ENCODE results near the gene SETD2. TPM values are rescaled to one million over a fixed set of nuclear protein-coding genes. Genes with fewer than 3 reads are reported as not detected.

The SETD2 gene
- total and polyA plus RNA-seq, 9 of the 15 experiments (the other 6 are each of a cell fraction or from before 2014, with no cell fraction given): 8.2 to 44.0 (median 33.6) TPM

- Histone ChIP-seq H3K4me1 (replicated peaks in 1 of 2; ENCODE audit: control insufficient read depth in 2 of 2, insufficient read depth in 2 of 2, low read length in 2 of 2) (no peaks in the 10 kb centered on the region), H3K4me3 (no peak overlapping the region), H4K20me1 (replicated peaks; ENCODE audit: control insufficient read depth, insufficient read depth, low read length) (no peaks in the 10 kb centered on the region), H3K9ac (ENCODE audit: insufficient read depth in 1 of 2, low read depth in 2 of 2, low read length in 2 of 2) (no peak overlapping the region), H3K27ac (ENCODE audit: extremely low read depth, low read depth, low read length) (no peak overlapping the region), H2AFZ (ENCODE audit: low read depth, low read length) (no peak overlapping the region), H3K4me2 (ENCODE audit: insufficient read depth, low read length) (no peak overlapping the region), H3K36me3 (ENCODE audit: control insufficient read depth, insufficient read depth, low read length) (peaks cover 78% of the 10 kb centered on the region), H3K9me1 (ENCODE audit: control insufficient read depth, insufficient read depth, low read length) (no peaks in the 10 kb centered on the region), H3K79me2 (ENCODE audit: control insufficient read depth, insufficient read depth, low read length) (no peaks in the 10 kb centered on the region), H3K27me3 (ENCODE audit: control insufficient read depth in 2 of 2, insufficient read depth in 2 of 2, low read length in 2 of 2) (no peaks in the 10 kb centered on the region), H3K9me3 (replicated peaks; ENCODE audit: control insufficient read depth, insufficient read depth, low read depth, low read length) (no peaks in the 10 kb centered on the region)
- DNase-seq (ENCODE audit: extremely low read depth in 1 of 4, low spot score in 3 of 4): no peak
- FAIRE-seq: no peak
- no TSS peak for BruUV-seq (replicated peaks)
- no peak for ATAC-seq
- POLR2A ChIA-PET: interaction anchor here (1.4 kb wide), 1 partner anchor 11 kb away, joined by 3 read pairs; no protein-coding TSS in a partner anchor
- TF ChIP-seq BACH1 (tag; IDR thresholded peaks at IDR 0.05): no peak
- TF ChIP-seq CEBPG (CRISPR knock-in tag; IDR thresholded peaks at IDR 0.05): no peak
- TF ChIP-seq CEBPG (tag; conservative IDR thresholded peaks at IDR 0.05 in 1 of 2, IDR thresholded peaks at IDR 0.05 in 1 of 2): peak; percentile 51 to 63
- TF ChIP-seq ZNF282 (CRISPR knock-in tag; IDR thresholded peaks at IDR 0.05): no peak
- TF ChIP-seq NFIC (IDR thresholded peaks at IDR 0.05): no peak
- no peak for TF ChIP-seq ZNF121 (CRISPR knock-in tag; conservative IDR thresholded peaks at IDR 0.05)
- no peak for TF ChIP-seq ZNF143 (CRISPR knock-in tag; IDR thresholded peaks at IDR 0.05)
- peak; percentile 66 for TF ChIP-seq CEBPB (tag; IDR thresholded peaks at IDR 0.05)
- TF ChIP-seq POU5F1 (IDR thresholded peaks at IDR 0.05; ENCODE audit: borderline replicate concordance, low read depth, low read length, partially characterized antibody): no peak
- WGBS (ENCODE audit: insufficient coverage, low coverage, missing lambda C conversion rate): 95% methylated on average over 3 of the region's 3 CpGs
- in situ Hi-C loops (cut with MboI): no loop called here
- intact Hi-C loops (cut with micrococcal nuclease): no loop called here
- CTCF ChIA-PET (ENCODE audit: low intra/inter-chr PET ratio): no interaction called here
Measured at GRCh38 chr3:47092090-47092489, 71.8 kb downstream of the SETD2 start.
